ENCODE measurements around the gene CBX8.

Gene CBX8

GRCh38 chr17:79750650-79751545 is 46.0 kb downstream of the CBX8 start:
- DNase-seq: no peak

- DNase-seq: no peak
These were observed 46.9 kb downstream of the CBX8 start for GRCh38 chr17:79749958-79750357.

GRCh38 chr17:79749156-79749815 is 47.6 kb downstream of the CBX8 start:
- peak; percentile 77 for DNase-seq

- no peak for DNase-seq
These were observed 48.4 kb downstream of the CBX8 start for GRCh38 chr17:79748295-79749099.

- DNase-seq: no peak
These were observed 49.2 kb downstream of the CBX8 start for GRCh38 chr17:79747508-79748294.

DNA sequence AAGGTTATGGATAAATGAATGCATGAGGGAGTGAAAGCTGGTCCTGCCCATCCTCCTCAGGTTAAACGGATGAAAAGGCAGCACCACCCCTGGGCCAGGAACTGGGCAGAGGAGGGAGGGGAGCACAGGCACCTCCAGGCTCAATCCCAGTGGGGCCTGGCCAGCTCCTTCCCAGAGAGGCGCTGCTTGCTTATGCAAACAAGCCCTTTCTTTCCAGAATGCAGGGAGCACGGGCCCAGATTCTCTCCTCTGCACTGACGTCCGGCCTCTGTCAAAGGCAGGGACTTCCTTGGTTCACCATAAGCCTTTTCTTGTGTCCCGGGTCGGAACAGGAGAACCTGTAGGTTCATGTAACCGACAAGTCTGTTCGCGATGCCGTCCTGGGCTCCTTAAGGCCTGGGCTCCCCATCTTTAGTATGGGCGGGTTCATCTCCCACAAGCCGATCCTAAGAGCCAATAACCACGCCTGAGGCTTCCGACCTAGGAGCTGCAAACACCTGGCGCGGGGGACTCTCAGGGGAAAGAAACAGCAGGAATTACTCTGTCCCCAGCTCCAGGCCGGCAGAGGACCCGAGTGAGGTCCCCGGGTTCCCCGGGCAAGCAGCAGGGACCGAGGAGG is 49.9 kb downstream of the CBX8 start:
- no peak for DNase-seq

DNA sequence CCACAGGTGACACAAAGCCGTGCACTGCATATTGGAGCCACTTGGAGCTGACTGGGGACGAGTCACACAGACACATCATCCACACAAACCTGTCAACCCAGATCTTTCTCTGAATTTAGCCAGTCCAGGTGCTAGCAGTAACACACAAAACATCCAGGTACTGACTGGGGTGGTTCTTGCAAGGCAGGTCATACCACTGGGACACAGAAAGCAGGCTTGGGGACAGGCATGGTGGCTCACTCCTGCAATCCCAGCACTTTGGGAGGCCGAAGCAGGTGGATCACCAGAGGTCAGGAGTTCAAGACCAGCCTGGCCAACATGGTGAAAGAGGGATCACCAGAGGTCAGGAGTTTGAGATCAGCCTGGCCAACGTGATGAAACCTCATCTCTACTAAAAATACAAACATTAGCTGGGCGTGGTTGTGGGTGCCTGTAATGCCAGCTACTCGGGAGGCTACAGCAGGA is 51.2 kb downstream of the CBX8 start:
- DNase-seq: no peak

GRCh38 chr17:79743614-79744013 is 53.3 kb downstream of the CBX8 start:
- DNase-seq: no peak

DNA sequence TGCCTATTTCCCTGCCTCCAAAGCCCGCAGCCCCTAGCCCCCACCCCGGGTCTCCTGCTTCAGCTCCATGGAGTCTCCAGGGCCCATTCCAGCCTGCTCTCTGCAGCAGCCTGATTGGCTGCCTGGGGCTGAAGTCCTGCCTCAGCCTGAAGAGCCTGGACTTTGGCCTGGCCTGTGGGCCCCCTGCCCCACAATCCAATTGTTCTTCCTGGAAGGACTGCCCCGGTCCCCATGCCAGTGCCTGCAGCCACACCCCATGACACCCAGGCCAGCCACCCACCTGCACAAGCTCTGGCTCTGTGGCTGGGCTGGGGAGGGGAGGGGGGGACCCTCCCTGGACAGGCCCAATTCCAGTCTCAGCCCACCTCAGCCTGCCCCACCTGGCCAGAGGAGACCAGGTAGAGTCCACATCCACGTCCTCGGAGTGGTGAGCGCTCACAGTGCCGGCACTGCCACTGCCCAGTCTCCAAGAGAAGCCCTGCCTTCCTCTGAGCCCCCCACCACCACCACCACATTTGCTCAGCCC is 53.9 kb downstream of the CBX8 start:
- DNase-seq: no peak

- no peak for DNase-seq
These were observed 54.3 kb downstream of the CBX8 start for GRCh38 chr17:79742589-79742918.

Data from fibroblast of skin of back (primary cell).